ENCODE results near the gene HSPB7. TPM values are rescaled to one million over a fixed set of nuclear protein-coding genes. Genes with fewer than 3 reads are reported as not detected.
A peak's percentile ranks its signal among the peaks of the same experiment; 100 is the strongest.
"Not testable (repeated sequence)": the region's sequence is repeated elsewhere in the genome, so short reads cannot be mapped to it uniquely, and the experiment has no call there.

HSPB7 gene
- total RNA-seq = 0.35 TPM in 2 replicates

- no peak for DNase-seq (ENCODE audit: low read depth)
Observed at GRCh38 chr1:16017461-16018303, at the start of gene HSPB7. TSS of gene HSPB7 (minus strand) at chr1:16018043. CDS start at chr1:16017963, 80 bp downstream.

- peak; percentile 85 for DNase-seq (ENCODE audit: low read depth)
Observed at GRCh38 chr1:16067127-16067768, 49.4 kb upstream of the HSPB7 start.

GRCh38 chr1:16066245-16066644 is 48.4 kb upstream of the HSPB7 start:
- DNase-seq (ENCODE audit: low read depth) = no peak

- no peak for DNase-seq (ENCODE audit: low read depth)
Observed at GRCh38 chr1:16065269-16065576, 47.4 kb upstream of the HSPB7 start.

- no peak for DNase-seq (ENCODE audit: low read depth)
Observed at GRCh38 chr1:16064536-16065268, 46.9 kb upstream of the HSPB7 start.

GRCh38 chr1:16063921-16064320 is 46.1 kb upstream of the HSPB7 start:
- DNase-seq (ENCODE audit: low read depth) = no peak

GRCh38 chr1:16063226-16063829 is 45.5 kb upstream of the HSPB7 start:
- DNase-seq (ENCODE audit: low read depth) = no peak

GRCh38 chr1:16062687-16063075 is 44.8 kb upstream of the HSPB7 start:
- DNase-seq (ENCODE audit: low read depth) = not testable (repeated sequence)

- not testable (repeated sequence) for DNase-seq (ENCODE audit: low read depth)
Observed at GRCh38 chr1:16061989-16062686, 44.3 kb upstream of the HSPB7 start.

GRCh38 chr1:16061266-16061665 is 43.4 kb upstream of the HSPB7 start:
- no peak for DNase-seq (ENCODE audit: low read depth)

GRCh38 chr1:16058394-16059120 is 40.7 kb upstream of the HSPB7 start:
- not testable (repeated sequence) for DNase-seq (ENCODE audit: low read depth)

- not testable (repeated sequence) for DNase-seq (ENCODE audit: low read depth)
Observed at GRCh38 chr1:16057314-16057915, 39.6 kb upstream of the HSPB7 start.

- DNase-seq (ENCODE audit: low read depth) = not testable (repeated sequence)
Observed at GRCh38 chr1:16056521-16056912, 38.7 kb upstream of the HSPB7 start.

- DNase-seq (ENCODE audit: low read depth) = peak; percentile 69
Observed at GRCh38 chr1:16055613-16056520, 38.0 kb upstream of the HSPB7 start.

- no peak for DNase-seq (ENCODE audit: low read depth)
Observed at GRCh38 chr1:16054598-16055540, 37.0 kb upstream of the HSPB7 start.

GRCh38 chr1:16053781-16054502 is 36.1 kb upstream of the HSPB7 start:
- no peak for DNase-seq (ENCODE audit: low read depth)

- DNase-seq (ENCODE audit: low read depth) = not testable (repeated sequence)
Observed at GRCh38 chr1:16051949-16052348, 34.1 kb upstream of the HSPB7 start.

- no peak for DNase-seq (ENCODE audit: low read depth)
Observed at GRCh38 chr1:16051039-16051438, 33.2 kb upstream of the HSPB7 start.
